ENCODE data around the gene MS4A14.
"Not testable (repeated sequence)": the region's sequence is repeated elsewhere in the genome, so short reads cannot be mapped to it uniquely, and the experiment has no call there.

Gene MS4A14

GRCh38 chr11:60396382-60396781 is at the start of gene MS4A14:
Gene MS4A14 (plus strand): TSS chr11:60396459. CDS start chr11:60396579, 120 bp downstream.
- DNase-seq: no peak

DNA sequence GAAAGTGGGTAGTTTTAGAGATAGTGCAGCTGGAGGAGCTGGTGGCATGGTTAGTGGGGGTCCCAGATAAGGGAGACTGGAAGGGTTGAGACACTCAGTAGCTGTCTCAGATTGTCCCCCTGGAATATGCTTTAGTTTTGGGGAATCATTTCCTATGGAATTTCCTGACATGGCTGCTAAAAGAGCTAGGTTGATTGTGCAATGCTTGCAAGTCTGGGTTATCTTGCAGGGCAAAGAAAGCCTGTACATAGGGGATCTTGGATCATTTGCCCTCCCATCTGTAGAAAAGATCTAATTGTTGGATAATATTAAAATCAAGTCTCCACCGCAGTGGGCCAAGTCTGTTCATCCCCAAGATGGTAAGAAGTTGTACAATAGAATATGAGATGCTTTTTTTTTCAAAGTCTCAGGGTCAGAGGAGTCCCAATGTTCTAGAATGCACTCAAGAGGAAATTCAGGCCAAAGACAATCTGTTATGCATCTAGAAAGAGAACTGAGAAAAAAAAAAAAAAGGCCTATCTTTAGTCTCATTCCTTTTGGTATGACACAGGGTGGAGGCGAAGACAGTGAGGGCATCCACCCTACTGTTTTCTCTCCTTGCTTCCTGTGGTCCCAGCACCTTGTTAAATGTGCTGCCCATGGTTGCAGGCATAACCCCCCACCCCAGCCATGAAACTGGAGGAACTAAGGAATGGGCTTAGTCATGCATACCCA is 49.0 kb upstream of the MS4A14 start:
- DNase-seq: no peak

DNA sequence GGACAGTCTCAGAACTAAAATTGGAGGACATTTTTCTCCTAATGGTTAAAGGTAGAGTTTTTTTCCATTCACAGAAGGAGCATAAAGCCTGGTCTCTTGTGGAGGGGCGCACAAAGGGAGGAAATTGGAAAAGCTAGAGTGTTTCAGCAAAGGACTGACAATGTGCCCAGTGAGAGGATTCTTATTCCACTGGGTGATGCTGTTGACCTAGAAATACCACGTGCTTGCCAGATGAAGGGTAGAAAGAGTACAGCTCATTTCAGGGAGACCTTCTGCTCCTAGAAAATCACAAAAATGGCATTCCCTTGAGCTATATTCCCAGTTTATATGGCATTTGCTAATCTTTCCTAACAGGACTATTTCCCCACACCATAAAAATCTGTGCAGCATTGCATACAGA is 48.1 kb upstream of the MS4A14 start:
- no peak for DNase-seq

DNA sequence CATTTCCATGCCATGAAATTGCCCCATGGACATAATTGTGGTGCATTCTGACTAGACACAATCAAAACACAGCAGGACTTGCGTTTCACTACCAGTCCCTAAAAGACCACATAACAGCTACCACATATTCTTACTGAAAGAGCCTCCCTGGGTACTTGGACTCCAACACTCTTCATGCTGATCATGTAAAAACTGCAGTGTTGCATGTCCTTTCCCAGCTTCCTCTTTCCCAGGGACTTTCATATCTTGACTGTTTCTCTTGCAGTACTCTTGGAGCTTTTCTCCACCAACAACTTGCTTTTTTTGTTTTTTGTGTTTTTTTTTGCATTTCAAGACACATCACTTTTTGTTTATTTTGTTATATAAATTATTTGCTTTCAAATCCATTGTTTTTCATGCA is 46.3 kb upstream of the MS4A14 start:
- DNase-seq: no peak

DNA sequence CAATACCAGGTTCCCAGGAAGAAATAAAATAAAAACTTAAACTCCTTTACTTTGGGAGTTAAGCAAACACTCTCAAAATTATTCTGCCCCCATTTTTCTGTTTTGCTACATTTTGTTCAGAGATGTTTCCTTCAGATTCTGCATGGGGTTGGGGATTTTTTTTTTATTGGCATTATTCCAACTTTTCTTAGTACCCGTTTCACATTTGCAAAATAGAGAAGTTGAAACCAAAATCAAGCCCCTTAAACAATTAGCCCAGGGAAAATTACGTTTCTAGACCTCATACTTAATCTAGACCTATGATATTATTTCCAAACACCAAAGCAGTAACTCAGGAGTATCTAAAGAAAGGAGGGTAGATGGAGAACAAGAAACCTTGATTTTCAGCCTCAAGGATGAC is 38.5 kb upstream of the MS4A14 start:
- no peak for DNase-seq

DNA sequence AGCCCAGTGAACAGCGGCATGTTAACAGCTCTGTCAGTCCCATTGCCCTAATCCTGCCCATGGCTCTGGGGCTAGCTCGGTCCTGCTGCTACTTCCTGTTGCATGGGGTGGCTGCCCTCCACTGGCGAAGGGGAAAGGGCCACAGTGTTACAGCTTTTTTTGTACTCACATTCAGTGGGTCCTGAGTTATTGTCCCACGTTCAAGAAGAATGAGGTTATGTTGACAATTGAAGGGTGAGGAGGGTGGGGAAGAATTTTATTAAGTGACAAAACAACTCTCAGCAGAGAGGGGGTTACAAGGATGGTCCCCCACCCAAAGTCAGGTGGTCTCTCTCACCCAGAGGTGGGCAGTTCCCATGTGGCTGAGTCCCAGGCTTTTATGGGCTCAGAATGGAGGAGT is 35.6 kb upstream of the MS4A14 start:
- no peak for DNase-seq

DNA sequence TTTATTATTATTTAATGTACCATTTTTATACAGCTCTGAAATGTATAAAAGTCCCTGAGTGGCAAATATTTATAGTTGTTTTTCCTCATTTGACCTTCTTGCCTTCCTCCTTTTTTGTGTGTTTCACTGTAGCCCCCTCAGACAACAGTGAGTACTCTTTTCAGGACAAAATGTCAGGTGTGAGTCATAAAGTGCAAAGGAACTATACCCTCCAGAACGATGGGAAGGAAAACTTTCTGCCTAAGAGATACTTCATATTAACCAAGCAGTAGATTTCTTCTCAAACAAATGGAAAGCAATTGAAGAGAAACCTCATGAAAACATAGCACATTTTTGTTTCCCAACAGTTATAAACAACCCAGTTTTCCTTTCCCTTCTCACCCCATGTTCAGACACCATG is 34.0 kb upstream of the MS4A14 start:
- DNase-seq: no peak

DNA sequence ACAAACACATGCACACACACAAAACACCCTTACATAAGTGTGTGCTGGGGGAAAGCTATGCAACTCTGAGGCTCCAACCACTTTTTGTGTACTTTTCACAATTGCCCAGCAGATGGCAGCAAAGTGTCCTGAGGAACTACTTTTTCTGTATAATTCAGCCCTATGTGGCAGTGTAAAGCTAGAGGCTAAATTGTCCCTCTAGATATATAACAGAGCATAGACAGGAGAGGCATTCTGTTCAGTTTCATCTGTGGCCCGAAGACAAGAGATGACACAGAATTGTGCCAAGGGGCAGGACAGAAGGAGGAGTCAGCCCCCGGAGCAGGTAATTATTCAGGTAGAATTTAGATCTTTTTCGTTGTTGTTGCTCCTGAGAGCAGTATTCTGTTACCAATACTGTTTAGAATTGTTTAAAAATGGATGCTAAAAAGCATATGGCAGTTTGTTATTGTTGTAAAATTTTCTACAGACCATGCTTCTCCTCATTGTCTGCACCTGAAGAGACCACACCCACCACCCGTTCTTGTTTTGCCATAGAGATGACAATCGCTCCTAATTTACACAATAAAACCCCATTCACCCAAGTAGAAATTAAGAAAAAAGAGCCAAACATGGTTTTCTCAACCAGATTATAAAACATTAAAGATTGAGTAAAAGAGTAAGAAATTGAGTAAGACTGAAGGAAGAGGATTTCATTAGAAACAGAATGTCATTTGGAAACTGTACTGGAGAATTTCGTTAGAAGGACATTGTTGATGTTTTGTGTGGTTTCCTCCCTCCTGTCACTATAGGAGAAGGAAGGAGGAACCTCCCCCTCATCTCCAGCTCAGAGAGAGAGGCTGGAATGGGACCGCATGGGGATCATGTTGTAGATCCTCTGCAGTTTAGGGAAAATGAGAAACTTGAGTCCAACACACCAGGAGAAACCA is 32.5 kb upstream of the MS4A14 start:
- DNase-seq: no peak

DNA sequence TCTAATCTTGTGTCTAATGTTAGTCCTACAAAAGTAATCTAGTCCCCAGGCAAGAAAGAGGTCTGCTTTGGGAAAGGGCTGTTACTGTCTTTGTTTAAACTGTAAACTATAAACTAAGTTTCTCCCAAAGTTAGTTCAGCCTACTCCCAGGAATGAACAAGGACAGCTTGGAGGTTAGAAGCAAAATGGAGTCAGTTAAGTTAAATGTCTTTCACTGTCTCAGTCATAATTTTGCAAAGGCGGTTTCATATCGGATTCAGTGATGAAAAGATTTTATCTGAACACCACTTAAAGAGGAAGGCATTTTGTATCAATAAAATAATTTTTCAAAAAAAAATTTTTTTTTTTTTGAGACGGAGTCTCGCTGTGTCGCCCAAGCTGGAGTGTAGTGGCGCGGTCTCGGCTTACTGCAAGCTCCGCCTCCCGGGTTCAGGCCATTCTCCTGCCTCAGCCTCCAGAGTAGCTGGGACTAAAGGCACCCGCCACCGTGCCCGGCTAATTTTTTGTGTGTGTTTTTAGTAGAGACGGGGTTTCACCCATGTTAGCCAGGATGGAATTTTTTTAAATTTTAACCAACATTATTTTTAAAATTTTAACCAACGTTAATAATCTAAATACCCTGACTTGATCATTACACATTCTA is 29.9 kb upstream of the MS4A14 start:
- not testable (repeated sequence) for DNase-seq

DNA sequence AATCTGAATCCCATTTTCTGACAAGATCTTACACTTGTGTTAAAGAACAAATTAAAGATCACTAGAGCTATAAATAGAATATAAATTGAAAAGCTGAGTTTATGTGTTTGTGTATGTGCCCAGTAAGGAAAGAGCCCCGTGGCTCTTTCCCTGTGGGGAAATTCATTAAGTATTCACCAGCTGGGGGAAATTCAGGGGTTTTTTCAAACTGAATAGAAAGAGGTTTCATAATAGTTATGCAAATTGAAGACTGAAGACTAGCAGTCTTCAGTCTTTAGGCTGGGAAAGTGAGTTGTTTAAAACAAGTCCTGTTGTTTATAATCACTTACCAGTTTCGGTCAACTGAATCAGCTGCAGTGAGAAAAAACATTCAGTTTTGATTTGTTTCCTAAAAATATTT is 29.2 kb upstream of the MS4A14 start:
- DNase-seq: no peak

- DNase-seq: no peak
Measured at GRCh38 chr11:60367896-60368295, 28.4 kb upstream of the MS4A14 start.

- no peak for DNase-seq
Measured at GRCh38 chr11:60370252-60370810, 25.9 kb upstream of the MS4A14 start.

GRCh38 chr11:60370811-60371298 is 25.4 kb upstream of the MS4A14 start:
- DNase-seq: no peak

- no peak for DNase-seq
Measured at GRCh38 chr11:60371386-60371785, 24.9 kb upstream of the MS4A14 start.

DNA sequence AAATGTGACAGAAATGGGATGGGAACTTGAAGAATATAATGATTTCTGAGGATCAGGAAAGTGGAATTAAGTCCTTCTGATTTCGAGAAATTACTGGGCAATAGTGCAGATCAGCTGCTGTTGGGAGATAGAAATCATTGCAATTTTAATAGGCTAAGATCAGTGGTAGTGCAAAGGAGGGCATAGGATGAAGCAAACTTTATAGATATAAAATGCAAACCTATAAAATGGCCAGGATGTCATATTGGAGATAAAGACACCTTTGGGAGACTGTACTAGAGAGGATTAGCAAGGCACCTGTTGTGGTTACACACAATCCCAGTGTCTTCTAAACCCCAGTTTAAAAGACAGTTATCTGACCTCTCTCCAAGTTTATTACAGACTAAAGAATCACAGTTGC is 24.4 kb upstream of the MS4A14 start:
- no peak for DNase-seq

DNA sequence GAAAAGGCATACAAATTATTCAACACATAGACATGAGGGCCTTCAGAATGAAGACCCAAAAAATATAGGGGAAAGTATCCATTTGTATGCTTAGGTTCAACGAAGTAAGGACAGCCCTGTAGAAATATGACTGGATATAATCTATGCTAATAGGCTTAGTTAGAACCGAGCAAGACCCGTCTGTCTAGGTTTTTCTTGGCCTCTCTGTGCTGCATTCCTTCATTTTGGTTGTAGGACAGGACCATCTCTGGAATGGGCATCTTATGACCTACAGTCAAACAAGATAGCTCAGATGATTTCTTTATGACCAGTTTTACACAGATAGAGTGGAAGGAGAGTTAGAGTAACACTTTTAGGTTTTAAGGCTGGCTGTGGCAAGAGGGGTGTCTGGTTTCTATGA is 23.5 kb upstream of the MS4A14 start:
- no peak for DNase-seq

DNA sequence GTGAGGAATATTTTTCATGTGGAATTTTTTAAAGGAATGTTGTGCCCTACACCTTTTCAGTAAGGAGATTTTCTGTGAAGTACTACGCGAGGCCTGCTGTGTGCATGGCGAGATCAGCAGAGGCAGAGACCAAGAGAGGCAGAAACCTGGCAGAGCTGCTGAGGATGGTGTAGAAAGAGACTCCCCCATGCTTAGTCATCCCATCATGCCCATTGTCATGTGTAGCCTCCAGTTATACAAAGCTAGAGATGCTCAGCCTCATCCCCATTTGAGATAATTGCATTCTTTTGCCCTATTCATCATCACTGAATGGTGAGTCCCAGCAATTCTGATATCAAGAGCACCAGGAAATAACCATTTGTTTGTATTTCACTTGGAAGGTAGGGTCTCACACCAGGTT is 20.9 kb upstream of the MS4A14 start:
- no peak for DNase-seq

DNA sequence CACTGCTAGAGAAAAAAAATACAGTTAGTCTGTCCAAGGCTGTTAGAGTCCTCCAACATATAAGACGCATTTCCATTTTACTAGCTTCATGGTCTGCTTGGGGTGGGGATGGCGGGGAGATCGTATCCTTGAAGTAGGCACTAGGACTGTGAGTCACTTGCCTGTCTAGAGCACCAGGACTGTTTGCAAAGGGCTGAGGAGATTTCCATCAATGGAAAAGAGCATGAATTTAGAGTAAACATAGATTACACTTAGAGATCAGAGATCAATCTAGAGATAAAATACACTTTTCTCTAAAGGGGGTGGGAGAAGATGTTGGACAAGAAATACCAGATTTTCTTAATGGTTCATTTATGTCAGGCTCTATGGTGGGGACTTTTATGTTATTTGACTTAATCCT is 19.7 kb upstream of the MS4A14 start:
- DNase-seq: no peak

DNA sequence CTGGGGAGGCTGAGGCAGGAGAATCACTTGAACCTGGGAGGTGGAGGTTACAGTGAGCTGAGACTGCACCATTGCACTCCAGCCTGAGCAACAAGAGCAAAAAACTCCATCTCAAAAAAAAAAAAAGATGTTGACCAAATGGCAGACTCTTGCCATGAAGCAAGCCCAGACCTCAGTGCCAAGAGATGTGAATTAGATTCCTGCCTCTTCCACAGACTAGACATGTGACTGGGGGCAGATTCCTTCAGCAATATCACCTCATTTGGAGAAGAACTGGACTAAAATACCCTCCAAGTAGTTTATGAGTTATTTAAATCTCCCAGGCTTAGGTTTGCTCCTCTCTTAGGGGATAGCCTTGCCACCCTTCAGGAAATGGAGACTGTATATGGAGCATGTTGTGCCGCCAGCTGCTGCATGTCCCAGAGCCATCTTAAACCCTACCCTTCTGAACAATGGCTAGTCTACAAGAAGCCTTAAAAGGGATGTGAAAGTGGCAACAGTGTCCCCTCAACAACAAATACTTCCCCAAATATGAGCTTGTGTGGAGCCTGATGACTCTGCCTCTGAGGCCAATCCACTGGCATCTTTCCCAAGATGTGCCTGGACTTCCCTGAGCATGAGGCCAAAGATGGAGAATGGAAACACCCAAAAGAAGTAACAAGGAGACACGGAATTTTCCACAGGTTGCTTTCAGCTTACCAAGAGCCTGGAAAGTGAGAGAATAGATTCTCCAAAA is 18.7 kb upstream of the MS4A14 start:
- DNase-seq: no peak

DNA sequence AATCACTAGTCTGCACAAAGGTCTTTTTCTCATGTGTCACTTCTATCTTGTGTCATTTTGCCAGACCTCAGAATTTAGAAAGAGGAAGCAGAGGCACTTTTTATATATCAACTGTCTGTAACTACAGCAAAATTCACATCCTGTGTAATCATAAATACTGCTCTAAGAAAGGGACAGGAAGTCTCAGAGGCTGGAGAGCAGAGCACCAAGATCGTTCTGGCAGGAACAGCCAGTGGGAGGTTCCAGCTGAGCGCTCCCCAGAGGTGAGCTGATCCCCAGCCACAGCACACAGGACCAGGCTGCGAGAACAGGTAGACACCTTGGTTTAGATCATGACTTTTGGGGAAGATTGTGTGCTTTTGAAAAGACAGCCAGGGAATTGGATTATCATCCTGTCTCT is 17.9 kb upstream of the MS4A14 start, which contains the start of gene MS4A7:
MS4A7 (plus strand) TSS at position 179 of the 400 bp plus-strand sequence. CDS start 4,610 bp downstream, outside the sequence.
- DNase-seq: no peak

DNA sequence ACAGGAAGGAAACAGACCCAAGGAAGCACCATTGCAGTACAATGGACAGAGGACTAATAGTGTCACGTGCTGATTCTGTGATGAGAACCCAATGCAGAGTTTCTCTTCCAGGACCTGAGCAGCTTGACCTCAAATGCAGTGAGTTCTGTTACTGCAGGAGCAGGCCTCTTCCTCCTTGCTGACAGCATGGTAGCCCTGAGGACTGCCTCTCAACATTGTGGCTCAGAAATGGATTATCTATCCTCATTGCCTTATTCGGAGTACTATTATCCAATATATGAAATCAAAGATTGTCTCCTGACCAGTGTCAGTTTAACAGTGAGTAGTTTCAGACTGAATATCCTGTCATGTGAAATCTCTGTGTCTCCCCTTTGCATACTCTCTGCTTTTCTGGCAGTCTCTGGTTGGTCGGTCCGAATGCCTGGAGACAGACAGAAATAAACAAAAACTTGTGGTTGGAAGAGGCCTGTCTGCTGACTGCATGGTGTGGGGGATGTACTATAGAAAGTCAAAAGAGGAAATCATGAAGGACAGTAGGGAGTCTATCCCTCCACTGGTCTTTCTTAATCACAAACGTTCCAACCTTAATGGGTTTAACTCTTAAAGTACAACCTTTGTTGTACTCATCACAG is 6.9 kb upstream of the MS4A14 start:
- DNase-seq: no peak

GRCh38 chr11:60390419-60390818 is 5.8 kb upstream of the MS4A14 start:
- no peak for DNase-seq
